HCT116 (cell line): ENCODE results near the gene VPS37D.

Source experiments
- ELF1 ChIP-seq: IDR thresholded peaks from 2 replicates; pipeline ENCODE4 v1.6.1; 2012; ENCODE audit warnings: low read depth, borderline replicate concordance
- EZH2phosphoT487 ChIP-seq: fragments of 200-600 bp; IDR thresholded peaks from 2 replicates; pipeline ENCODE4 v1.6.1; 2018; ENCODE audit warnings: antibody characterized with exemption, borderline replicate concordance
- POLR2A ChIP-seq: IDR thresholded peaks from 2 replicates; pipeline ENCODE4 v1.7.0; 2011; ENCODE audit warnings: borderline replicate concordance; ENCODE audit not compliant: insufficient read depth, insufficient read length; ENCODE audit errors: extremely low read depth
- TF ChIP-seq, protein P1 (sequence below), 3 experiments: fragments of 200-600 bp in 1 of 3; sonication (generic) in 1 of 3; IDR thresholded peaks in 2 of 3; conservative IDR thresholded peaks in 1 of 3; 2 replicates each; pipeline ENCODE4 v1.5.1; 2012 to 2017; ENCODE audit warnings: low read depth in 2 of 3, low read length in 2 of 3, antibody characterized with exemption in 1 of 3, borderline replicate concordance in 1 of 3, control low read depth in 1 of 3, mild to moderate bottlenecking in 1 of 3, mixed read lengths in 1 of 3, mixed run types in 1 of 3, moderate library complexity in 1 of 3; ENCODE audit not compliant: insufficient read depth in 1 of 3
- TF ChIP-seq, protein P2 (sequence below): IDR thresholded peaks from 2 replicates; pipeline ENCODE4 v1.6.1; 2012

- TF ChIP-seq, protein P1, sequence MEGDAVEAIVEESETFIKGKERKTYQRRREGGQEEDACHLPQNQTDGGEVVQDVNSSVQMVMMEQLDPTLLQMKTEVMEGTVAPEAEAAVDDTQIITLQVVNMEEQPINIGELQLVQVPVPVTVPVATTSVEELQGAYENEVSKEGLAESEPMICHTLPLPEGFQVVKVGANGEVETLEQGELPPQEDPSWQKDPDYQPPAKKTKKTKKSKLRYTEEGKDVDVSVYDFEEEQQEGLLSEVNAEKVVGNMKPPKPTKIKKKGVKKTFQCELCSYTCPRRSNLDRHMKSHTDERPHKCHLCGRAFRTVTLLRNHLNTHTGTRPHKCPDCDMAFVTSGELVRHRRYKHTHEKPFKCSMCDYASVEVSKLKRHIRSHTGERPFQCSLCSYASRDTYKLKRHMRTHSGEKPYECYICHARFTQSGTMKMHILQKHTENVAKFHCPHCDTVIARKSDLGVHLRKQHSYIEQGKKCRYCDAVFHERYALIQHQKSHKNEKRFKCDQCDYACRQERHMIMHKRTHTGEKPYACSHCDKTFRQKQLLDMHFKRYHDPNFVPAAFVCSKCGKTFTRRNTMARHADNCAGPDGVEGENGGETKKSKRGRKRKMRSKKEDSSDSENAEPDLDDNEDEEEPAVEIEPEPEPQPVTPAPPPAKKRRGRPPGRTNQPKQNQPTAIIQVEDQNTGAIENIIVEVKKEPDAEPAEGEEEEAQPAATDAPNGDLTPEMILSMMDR (IDR thresholded peaks at IDR 0.05 in 2 of 3, conservative IDR thresholded peaks at IDR 0.05 in 1 of 3; ENCODE audit: borderline replicate concordance in 1 of 3, insufficient read depth in 1 of 3, low read depth in 2 of 3, low read length in 2 of 3): no peak
- no peak for TF ChIP-seq POLR2A
- no peak for TF ChIP-seq ELF1
- TF ChIP-seq EZH2phosphoT487: no peak
- TF ChIP-seq, protein P2, sequence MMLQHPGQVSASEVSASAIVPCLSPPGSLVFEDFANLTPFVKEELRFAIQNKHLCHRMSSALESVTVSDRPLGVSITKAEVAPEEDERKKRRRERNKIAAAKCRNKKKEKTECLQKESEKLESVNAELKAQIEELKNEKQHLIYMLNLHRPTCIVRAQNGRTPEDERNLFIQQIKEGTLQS: no peak
These were observed 50.4 kb downstream of the VPS37D start for GRCh38 chr7:73717991-73718405.
